GM12878 (cell line): ENCODE data around the gene BEGAIN. TPM values are rescaled to one million over a fixed set of nuclear protein-coding genes. Genes with fewer than 3 reads are reported as not detected.

Experiments
- ATAC-seq: fragments of 200-7000 bp; cut with Tn5 transposase; 3 replicates; pipeline ENCODE4 v1.9.1; 2020; ENCODE audit warnings: mild to moderate bottlenecking, moderate library complexity
- BruUV-seq: library from RNA; stranded (reverse); fragments of 400-500 nt; replicated peaks from 2 replicates; lab custom pipeline; 2021; lab: Mats Ljungman, UMichigan
- CTCF ChIA-PET: fragments of 300-600 bp; sonication (Branson Sonifier 250); formaldehyde crosslinking; extraction: SDS; loops from one replicate; lab custom pipeline; 2021; ENCODE audit warnings: inconsistent platforms; lab: Yijun Ruan, JAX
- POLR2A ChIA-PET: fragments of 350-600 bp; formaldehyde crosslinking; extraction: SDS; loops from one replicate; lab custom pipeline; 2021; ENCODE audit warnings: inconsistent platforms; lab: Charles Lee
- RAD21 ChIA-PET: fragments of 300-600 bp; sonication (Branson Sonifier 250); formaldehyde crosslinking; loops from one replicate; lab custom pipeline; 2023; ENCODE audit warnings: antibody characterized with exemption; ENCODE audit not compliant: unreplicated experiment; lab: Charles Lee
- SMC1A ChIA-PET: fragments of 300-600 bp; sonication (Branson Sonifier 250); formaldehyde crosslinking; loops from one replicate; lab custom pipeline; 2023; ENCODE audit not compliant: unreplicated experiment, uncharacterized antibody; lab: Charles Lee
- DNase-seq: peaks from one replicate; pipeline ENCODE4 v3.0.0-alpha.2; 2011; ENCODE audit warnings: low read depth, low spot score
- FAIRE-seq: peaks from 3 replicates; lab custom pipeline; 2011; peaks lifted over from hg19 to GRCh38; lab: Jason Lieb, UNC
- H2AFZ ChIP-seq: 2 replicates; pipeline ENCODE4 v1.6.0; 2011; ENCODE audit warnings: low read depth, low read length, control low read depth; ENCODE audit not compliant: control insufficient read depth
- H3K27ac ChIP-seq: 2 replicates; pipeline ENCODE4 v1.5.1; 2011; ENCODE audit warnings: control low read depth; ENCODE audit not compliant: control insufficient read depth, insufficient read depth
- H3K27me3 ChIP-seq, 2 experiments: replicated peaks in 1 of 2; 2 replicates each; pipeline versions ENCODE4 v1.6.0 to v1.6.1; 2011; ENCODE audit warnings: low read length in 1 of 2; ENCODE audit not compliant: control insufficient read depth in 2 of 2, insufficient read depth in 2 of 2
- H3K36me3 ChIP-seq, 2 experiments: 2 replicates each; pipeline ENCODE4 v1.5.1; 2011; ENCODE audit warnings: low read length in 1 of 2; ENCODE audit not compliant: control insufficient read depth in 2 of 2, insufficient read depth in 2 of 2
- H3K4me1 ChIP-seq: 2 replicates; pipeline ENCODE4 v1.6.1; 2011; ENCODE audit warnings: mild to moderate bottlenecking, low read length, moderate library complexity, mixed read lengths; ENCODE audit not compliant: control insufficient read depth, insufficient read depth
- H3K4me2 ChIP-seq: 2 replicates; pipeline ENCODE4 v1.6.0; 2011; ENCODE audit warnings: control low read depth; ENCODE audit not compliant: control insufficient read depth, insufficient read depth
- H3K4me3 ChIP-seq: fragments of 200-600 bp; sonication (generic); 2 replicates; pipeline ENCODE4 v1.5.1; 2016
- H3K79me2 ChIP-seq: 2 replicates; pipeline ENCODE4 v1.6.0; 2011; ENCODE audit warnings: low read length; ENCODE audit not compliant: control insufficient read depth, insufficient read depth
- H3K9ac ChIP-seq: 2 replicates; pipeline ENCODE4 v1.8.0; 2011; ENCODE audit warnings: low read length, control low read depth, mixed read lengths; ENCODE audit not compliant: control insufficient read depth, insufficient read depth
- H3K9me3 ChIP-seq: replicated peaks from 3 replicates; pipeline ENCODE4 v1.5.1; 2011; ENCODE audit warnings: mild to moderate bottlenecking, low read length; ENCODE audit not compliant: control insufficient read depth, insufficient read depth
- H4K20me1 ChIP-seq: 2 replicates; pipeline ENCODE4 v1.6.0; 2011; ENCODE audit not compliant: control insufficient read depth, insufficient read depth
- IKZF2 ChIP-seq, 2 experiments: fragments of 450-650 bp; IDR thresholded peaks; 2 replicates each; pipeline ENCODE4 v1.6.1; 2017; ENCODE audit warnings: mild to moderate bottlenecking in 2 of 2, moderate library complexity in 2 of 2
- JUNB ChIP-seq: IDR thresholded peaks from 2 replicates; pipeline ENCODE4 v1.6.1; 2016; ENCODE audit warnings: antibody characterized with exemption, mild to moderate bottlenecking
- NBN ChIP-seq: fragments of 450-650 bp; IDR thresholded peaks from 2 replicates; pipeline ENCODE4 v1.6.1; 2016
- NR2F1 ChIP-seq: fragments of 450-650 bp; conservative IDR thresholded peaks from 2 replicates; pipeline ENCODE4 v1.6.1; 2017; ENCODE audit warnings: mild to moderate bottlenecking
- PAX8 ChIP-seq: fragments of 450-650 bp; IDR thresholded peaks from 2 replicates; pipeline ENCODE4 v1.6.1; 2017; ENCODE audit warnings: mild to moderate bottlenecking, moderate library complexity
- SREBF1 ChIP-seq: IDR thresholded peaks from 2 replicates; pipeline ENCODE4 v1.6.1; 2012; ENCODE audit warnings: mild to moderate bottlenecking, low read length
- TCF7 ChIP-seq: IDR thresholded peaks from 2 replicates; pipeline ENCODE4 v1.6.1; 2014; ENCODE audit warnings: antibody characterized with exemption, borderline replicate concordance
- ZNF384 ChIP-seq: IDR thresholded peaks from 2 replicates; pipeline ENCODE4 v1.6.1; 2012; ENCODE audit warnings: low read depth, mild to moderate bottlenecking, low read length, improper control_type of control experiment, borderline replicate concordance
- ZNF622 ChIP-seq: fragments of 450-650 bp; IDR thresholded peaks from 2 replicates; pipeline ENCODE4 v1.6.1; 2017; ENCODE audit warnings: mild to moderate bottlenecking, inconsistent platforms
- WGBS: methylation state at CpG from one replicate; pipeline ENCODE4 v1.1.6; 2016; ENCODE audit warnings: low lambda C conversion rate; ENCODE audit not compliant: insufficient replicate concordance, insufficient coverage; ENCODE audit errors: missing lambda C conversion rate; 5-methylcytosine and 5-hydroxymethylcytosine counted together
- in situ Hi-C: fragments of 300-500 bp; cut with MboI; formaldehyde crosslinking; loops from 9 replicates; pipeline ENCODE4 v1.14.3; 2018; ENCODE audit warnings: mixed read lengths
- intact Hi-C: fragments of 100-400 bp; cut with micrococcal nuclease; formaldehyde crosslinking; loops from one replicate; pipeline ENCODE4 v1.14.2; 2022; ENCODE audit not compliant: unreplicated experiment
- polyA plus RNA-seq, 11 experiments: library from polyadenylated mRNA; depleted of rRNA in 4 of 11; unstranded in 6 of 11; stranded (reverse) in 5 of 11; fragments of >200 nt; fragmentation: Nextera tagmentation in 4 of 11; fragmentation: Illumina TruSeq in 1 of 11; extraction: Ambion mirVana in 4 of 11; extraction: Trizol in 1 of 11; gene quantifications; 1 replicate in 1 of 11; 2 replicates in 10 of 11; pipeline versions ENCODE4 v1.2.1 to v1.2.3, GENCODE V29; 2011 to 2016; ENCODE audit warnings: inconsistent platforms in 2 of 11, missing spikeins in 2 of 11, low read depth in 1 of 11
- total RNA-seq, 4 experiments: library from RNA; depleted of rRNA in 3 of 4; stranded (reverse); fragments of >200 nt in 3 of 4; fragmentation: Illumina TruSeq in 1 of 4; extraction: Trizol in 1 of 4; gene quantifications; 2 replicates each; pipeline versions ENCODE4 v1.2.1 to v1.2.3, GENCODE V29; 2013 to 2021
- TF ChIP-seq, protein P1 (sequence below): fragments of 450-650 bp; formaldehyde crosslinking; IDR thresholded peaks from 2 replicates; pipeline ENCODE4 v1.4.0; 2022; ENCODE audit warnings: mild to moderate bottlenecking, moderate library complexity

Gene BEGAIN
- total and polyA plus RNA-seq, 10 of the 15 experiments (the other 5 are each of a cell fraction or from before 2014, with no cell fraction given), result 0.01 to 0.31 (median 0.06) TPM; not detected in 5

DNA sequence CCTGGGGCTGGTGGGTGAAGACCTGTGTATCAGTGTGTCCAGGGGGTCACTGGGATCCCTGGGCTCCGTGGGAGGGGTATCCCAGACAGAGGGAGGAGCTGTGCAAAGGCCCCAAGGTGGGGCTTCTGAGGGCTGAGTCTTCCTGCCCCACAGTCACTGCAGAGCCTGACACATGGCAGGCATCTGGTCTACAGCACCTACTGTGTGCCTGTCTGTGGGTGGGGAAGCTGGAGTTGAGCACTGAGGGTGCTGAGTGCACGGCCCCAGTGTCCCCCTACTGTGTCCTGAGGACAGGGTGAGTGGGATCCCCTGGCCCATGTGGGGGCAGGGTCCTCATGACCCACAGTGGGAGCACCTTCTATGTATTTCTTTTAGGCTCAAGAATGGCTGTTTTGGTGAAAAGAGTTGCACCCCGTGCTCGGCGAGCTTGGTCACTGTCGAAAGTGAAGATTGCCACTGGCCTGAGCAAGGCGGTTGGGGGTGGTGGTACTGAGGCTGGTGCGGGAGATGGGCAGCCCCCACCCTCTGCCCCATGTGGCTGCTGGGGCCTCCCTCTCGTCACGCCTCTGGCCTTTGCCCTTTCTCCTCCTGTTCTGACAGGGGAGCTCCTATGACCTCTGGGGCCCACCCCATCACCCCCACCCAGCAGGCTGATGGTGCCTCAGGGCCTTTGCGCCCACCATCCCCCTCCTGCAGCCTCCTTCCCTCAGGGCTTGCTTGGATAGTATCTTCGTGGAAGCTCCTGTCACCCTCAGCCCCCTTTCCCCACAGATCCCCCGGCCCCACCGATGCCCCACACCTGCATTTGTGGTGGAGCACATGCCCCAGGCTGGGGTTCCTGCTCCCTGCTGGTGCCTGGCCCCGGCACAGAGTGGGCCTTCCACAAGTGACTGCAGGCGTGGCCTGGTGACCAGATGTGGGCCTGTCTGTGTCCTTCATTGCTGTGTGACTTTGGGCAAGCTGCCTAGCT, 55.8 kb downstream of the BEGAIN start:
- in situ Hi-C loops, result no loop called here
- no peaks in the 10 kb centered on the region for H3K4me1 ChIP-seq
- no peaks in the 10 kb centered on the region; the same call in 2 of the 3 replicates for H3K9me3 ChIP-seq
- H2AFZ ChIP-seq, result no peak overlapping the region
- FAIRE-seq (no peak), ATAC-seq (no peak), DNase-seq (no peak)
- BruUV-seq, result no TSS peak
- H3K4me3 ChIP-seq, result no peak overlapping the region
- RAD21 ChIA-PET, result no interaction called here
- H3K79me2 ChIP-seq, result no peaks in the 10 kb centered on the region
- no peaks in the 10 kb centered on the region; a peak in 1 of 4 replicates for H3K36me3 ChIP-seq
- H3K9ac ChIP-seq, result no peak overlapping the region
- SMC1A ChIA-PET, result no interaction called here
- H4K20me1 ChIP-seq, result no peaks in the 10 kb centered on the region
- TF ChIP-seq ZNF384 (no peak), PAX8 (no peak)
- TF ChIP-seq, all 136 proteins: peak for 0
- intact Hi-C loops, result no loop called here
- Histone ChIP-seq H3K27ac (no peak overlapping the region), H3K27me3 (no peaks in the 10 kb centered on the region), H3K4me2 (no peak overlapping the region)
- ChIA-PET POLR2A (no interaction called here), CTCF (interaction anchor here (1.0 kb wide), 1 partner anchor 114 kb away, joined by 4 read pairs; no protein-coding TSS in a partner anchor)
- WGBS, result 46% methylated on average over 16 of the region's 16 CpGs

DNA sequence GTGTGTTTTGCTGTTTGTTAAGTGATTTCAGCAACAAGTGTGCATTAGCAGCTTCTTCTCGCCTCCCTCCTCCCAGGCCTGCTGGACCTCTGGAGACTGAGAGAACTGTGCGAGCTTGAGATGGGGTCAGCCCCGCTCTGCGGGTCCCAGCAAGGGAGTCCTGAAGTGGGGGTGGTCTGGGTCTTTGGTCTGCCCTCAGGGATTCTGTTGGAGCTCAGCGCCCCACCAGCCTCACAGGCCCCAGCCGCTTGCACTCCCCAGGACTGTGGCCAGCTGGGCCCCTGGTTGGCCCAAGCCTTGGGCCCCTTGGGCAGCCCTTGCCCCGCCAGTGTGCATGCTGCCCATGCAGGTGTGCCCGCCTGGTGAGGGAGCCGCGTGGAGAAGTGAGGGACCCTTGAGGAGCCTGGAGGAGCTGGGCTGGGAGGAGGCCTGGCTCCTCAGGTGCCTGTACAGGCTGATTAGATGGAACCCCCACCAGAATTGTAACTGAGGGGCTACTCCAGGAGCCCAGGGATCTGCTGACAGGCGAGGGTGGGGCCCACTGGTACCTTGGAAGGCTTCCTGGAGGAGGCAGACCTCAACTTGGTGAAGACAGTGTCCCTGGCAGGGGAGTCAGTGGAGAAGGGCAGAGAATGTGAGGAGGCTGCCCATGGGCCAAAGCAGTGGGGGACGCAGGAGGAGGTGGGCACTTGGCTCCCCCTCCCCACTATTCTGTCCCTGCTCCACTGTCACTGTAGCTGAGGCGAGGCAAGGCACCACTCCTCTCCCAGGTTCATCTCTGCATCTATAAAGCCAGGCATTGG, 56.7 kb downstream of the BEGAIN start:
- ChIA-PET CTCF (interaction anchor here (1.0 kb wide), 1 partner anchor 115 kb away, joined by 4 read pairs; no protein-coding TSS in a partner anchor), POLR2A (no interaction called here), RAD21 (no interaction called here), SMC1A (no interaction called here)
- H3K4me2 ChIP-seq, result no peak overlapping the region
- H3K9me3 ChIP-seq, result no peaks in the 10 kb centered on the region; the same call in 2 of the 3 replicates
- no peaks in the 10 kb centered on the region for H3K79me2 ChIP-seq
- no peak overlapping the region for H3K9ac ChIP-seq
- intact Hi-C loops, result no loop called here
- no peak overlapping the region for H3K4me3 ChIP-seq
- FAIRE-seq (no peak), DNase-seq (no peak), ATAC-seq (no peak)
- in situ Hi-C loops, result no loop called here
- no peaks in the 10 kb centered on the region for H3K27me3 ChIP-seq
- BruUV-seq, result no TSS peak
- 47% methylated on average over 13 of the region's 13 CpGs for WGBS
- no peaks in the 10 kb centered on the region for H4K20me1 ChIP-seq
- no peak overlapping the region for H3K27ac ChIP-seq
- H3K36me3 ChIP-seq, result no peaks in the 10 kb centered on the region; a peak in 1 of 4 replicates
- H2AFZ ChIP-seq, result no peak overlapping the region
- no peaks in the 10 kb centered on the region for H3K4me1 ChIP-seq
- TF ChIP-seq IKZF2 (IDR thresholded peaks at IDR 0.05) (no peak), TCF7 (no peak), JUNB (no peak), NBN (no peak), ZNF622 (no peak), NR2F1 (no peak), SREBF1 (no peak)
- TF ChIP-seq, protein P1, sequence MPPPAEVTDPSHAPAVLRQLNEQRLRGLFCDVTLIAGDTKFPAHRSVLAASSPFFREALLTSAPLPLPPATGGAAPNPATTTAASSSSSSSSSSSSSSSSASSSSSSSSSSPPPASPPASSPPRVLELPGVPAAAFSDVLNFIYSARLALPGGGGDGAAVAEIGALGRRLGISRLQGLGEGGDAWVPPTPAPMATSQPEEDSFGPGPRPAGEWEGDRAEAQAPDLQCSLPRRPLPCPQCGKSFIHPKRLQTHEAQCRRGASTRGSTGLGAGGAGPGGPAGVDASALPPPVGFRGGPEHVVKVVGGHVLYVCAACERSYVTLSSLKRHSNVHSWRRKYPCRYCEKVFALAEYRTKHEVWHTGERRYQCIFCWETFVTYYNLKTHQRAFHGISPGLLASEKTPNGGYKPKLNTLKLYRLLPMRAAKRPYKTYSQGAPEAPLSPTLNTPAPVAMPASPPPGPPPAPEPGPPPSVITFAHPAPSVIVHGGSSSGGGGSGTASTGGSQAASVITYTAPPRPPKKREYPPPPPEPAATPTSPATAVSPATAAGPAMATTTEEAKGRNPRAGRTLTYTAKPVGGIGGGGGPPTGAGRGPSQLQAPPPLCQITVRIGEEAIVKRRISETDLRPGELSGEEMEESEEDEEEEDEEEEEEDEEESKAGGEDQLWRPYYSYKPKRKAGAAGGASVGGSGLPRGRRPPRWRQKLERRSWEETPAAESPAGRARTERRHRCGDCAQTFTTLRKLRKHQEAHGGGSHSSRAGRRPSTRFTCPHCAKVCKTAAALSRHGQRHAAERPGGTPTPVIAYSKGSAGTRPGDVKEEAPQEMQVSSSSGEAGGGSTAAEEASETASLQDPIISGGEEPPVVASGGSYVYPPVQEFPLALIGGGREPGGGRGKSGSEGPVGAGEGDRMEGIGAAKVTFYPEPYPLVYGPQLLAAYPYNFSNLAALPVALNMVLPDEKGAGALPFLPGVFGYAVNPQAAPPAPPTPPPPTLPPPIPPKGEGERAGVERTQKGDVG (CRISPR knock-in tag), result no peak
